NCI-H1694 (cell line): Measurements from ENCODE around the gene THSD4.
"Not testable (repeated sequence)": the region's sequence is repeated elsewhere in the genome, so short reads cannot be mapped to it uniquely, and the experiment has no call there.

ENCODE experiments used
- DNase-seq: peaks from one replicate; lab custom pipeline; 2025; lab: John Stamatoyannopoulos, UW

Gene THSD4

GRCh38 chr15:71385457-71385856 lies 270.2 kb downstream of the THSD4 start:
- DNase-seq, result no peak

- no peak for DNase-seq
Measured at GRCh38 chr15:71386005-71386404, 270.7 kb downstream of the THSD4 start.

GRCh38 chr15:71386448-71387236 lies 271.4 kb downstream of the THSD4 start:
- DNase-seq, result peak; percentile 29

GRCh38 chr15:71387810-71388209 lies 272.5 kb downstream of the THSD4 start:
- no peak for DNase-seq

- DNase-seq, result no peak
Measured at GRCh38 chr15:71390096-71390495, 274.8 kb downstream of the THSD4 start.

GRCh38 chr15:71391421-71392088 lies 276.3 kb downstream of the THSD4 start:
- DNase-seq, result no peak

GRCh38 chr15:71392861-71393283 lies 277.6 kb downstream of the THSD4 start:
- DNase-seq, result no peak

GRCh38 chr15:71393383-71393782 lies 278.1 kb downstream of the THSD4 start:
- no peak for DNase-seq

GRCh38 chr15:71396536-71397125 lies 281.4 kb downstream of the THSD4 start:
- no peak for DNase-seq

GRCh38 chr15:71397377-71397776 lies 282.1 kb downstream of the THSD4 start:
- no peak for DNase-seq

GRCh38 chr15:71400294-71400693 lies 285.0 kb downstream of the THSD4 start:
- no peak for DNase-seq

GRCh38 chr15:71401728-71402127 lies 286.5 kb downstream of the THSD4 start:
- DNase-seq, result not testable (repeated sequence)

- DNase-seq, result no peak
Measured at GRCh38 chr15:71409541-71409940, 294.3 kb downstream of the THSD4 start.

GRCh38 chr15:71410347-71410746 lies 295.1 kb downstream of the THSD4 start:
- no peak for DNase-seq

- no peak for DNase-seq
Measured at GRCh38 chr15:71411538-71412482, 296.5 kb downstream of the THSD4 start.

- no peak for DNase-seq
Measured at GRCh38 chr15:71413419-71413818, 298.1 kb downstream of the THSD4 start.

GRCh38 chr15:71414853-71415252 lies 299.6 kb downstream of the THSD4 start:
- no peak for DNase-seq

- DNase-seq, result no peak
Measured at GRCh38 chr15:71422530-71423259, 307.4 kb downstream of the THSD4 start.

- DNase-seq, result no peak
Measured at GRCh38 chr15:71424765-71425164, 309.5 kb downstream of the THSD4 start.

GRCh38 chr15:71425388-71425787 lies 310.1 kb downstream of the THSD4 start:
- DNase-seq, result no peak

- no peak for DNase-seq
Measured at GRCh38 chr15:71426792-71427191, 311.5 kb downstream of the THSD4 start.
